Esophagus muscularis mucosa (tissue), 4 donors: ENCODE results near the gene PGP.

Source experiments
- CTCF ChIP-seq, 3 experiments: fragments of 200-600 bp in 2 of 3; fragments of 450-650 bp in 1 of 3; sonication (generic) in 2 of 3; IDR thresholded peaks; one replicate each; pipeline ENCODE4 v1.5.1; 2017 to 2019; ENCODE audit warnings: antibody characterized with exemption in 3 of 3, mild to moderate bottlenecking in 2 of 3, moderate library complexity in 1 of 3
- EP300 ChIP-seq: sonication (generic); formaldehyde crosslinking; IDR thresholded peaks from one replicate; pipeline ENCODE4 v1.6.1; 2017; ENCODE audit warnings: antibody characterized with exemption
- POLR2AphosphoS5 ChIP-seq, 2 donors: sonication (generic); formaldehyde crosslinking; IDR thresholded peaks; one replicate each; pipeline ENCODE4 v1.6.1; 2017; ENCODE audit warnings: antibody characterized with exemption in 2 of 2

- no peak for TF ChIP-seq CTCF (IDR thresholded peaks at IDR 0.05)
- no peak for TF ChIP-seq EP300
- no peak for TF ChIP-seq POLR2AphosphoS5 (IDR thresholded peaks at IDR 0.05)
These were observed 12.3 kb upstream of the PGP start for GRCh38 chr16:2226918-2227317.
